ENCODE measurements around the gene HOMER2. TPM values are rescaled to one million over a fixed set of nuclear protein-coding genes. Genes with fewer than 3 reads are reported as not detected.

The HOMER2 gene
- total and polyA plus RNA-seq, 2 of the 4 experiments (the other 2 are of a cell fraction) = 0.54 to 0.79 TPM

DNA sequence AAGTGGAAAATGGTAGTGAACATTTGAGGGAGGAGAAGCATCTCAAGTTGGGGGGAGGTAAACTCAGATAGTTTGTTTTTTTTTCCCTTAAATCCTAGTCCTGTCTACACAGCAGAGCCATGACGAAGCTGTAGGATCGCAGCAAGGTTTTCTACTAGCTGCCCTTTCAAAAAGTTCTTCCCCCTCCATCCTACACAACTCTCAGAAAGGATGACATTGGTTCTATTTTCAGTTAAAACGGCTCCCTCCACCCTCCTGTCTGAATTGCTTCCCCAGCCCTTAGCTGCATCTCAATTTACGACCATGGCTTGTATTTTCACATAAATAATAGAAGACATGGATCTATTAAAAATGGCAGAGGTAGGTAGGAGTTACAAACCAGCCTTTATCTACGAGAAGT, 2.2 kb downstream of the HOMER2 start:
- no peak overlapping the region for H3K56ac ChIP-seq (ENCODE audit: extremely low read depth, insufficient read depth, low read length)
- H3K9ac ChIP-seq (ENCODE audit: low read depth, low read length) = no peak overlapping the region
- H2AK9ac ChIP-seq (replicated peaks; ENCODE audit: low read depth, low read length, poor library complexity) = no peak overlapping the region
- ChIA-PET POLR2A (ENCODE audit: unreplicated experiment) (no interaction called here), CTCF (no interaction called here)
- H3K18ac ChIP-seq (ENCODE audit: low read depth, low read length) = no peak overlapping the region
- H2AFZ ChIP-seq (replicated peaks; ENCODE audit: low read length, poor library complexity) = no peak overlapping the region
- BruUV-seq (replicated peaks) = no TSS peak
- no peak overlapping the region for H3K4ac ChIP-seq (ENCODE audit: low read depth, low read length)
- H2BK5ac ChIP-seq (ENCODE audit: low read depth, low read length, poor library complexity, severe bottlenecking) = no peak overlapping the region
- in situ Hi-C loops (cut with MboI; ENCODE audit: low sequenced_read_pairs) = no loop called here
- H2BK20ac ChIP-seq (ENCODE audit: low read depth, low read length) = no peak overlapping the region
- H3K4me2 ChIP-seq (ENCODE audit: low read depth, low read length) = no peak overlapping the region
- TF ChIP-seq SMC3 (IDR thresholded peaks at IDR 0.05; ENCODE audit: low read depth, low read length) = no peak
- TF ChIP-seq, protein P1, sequence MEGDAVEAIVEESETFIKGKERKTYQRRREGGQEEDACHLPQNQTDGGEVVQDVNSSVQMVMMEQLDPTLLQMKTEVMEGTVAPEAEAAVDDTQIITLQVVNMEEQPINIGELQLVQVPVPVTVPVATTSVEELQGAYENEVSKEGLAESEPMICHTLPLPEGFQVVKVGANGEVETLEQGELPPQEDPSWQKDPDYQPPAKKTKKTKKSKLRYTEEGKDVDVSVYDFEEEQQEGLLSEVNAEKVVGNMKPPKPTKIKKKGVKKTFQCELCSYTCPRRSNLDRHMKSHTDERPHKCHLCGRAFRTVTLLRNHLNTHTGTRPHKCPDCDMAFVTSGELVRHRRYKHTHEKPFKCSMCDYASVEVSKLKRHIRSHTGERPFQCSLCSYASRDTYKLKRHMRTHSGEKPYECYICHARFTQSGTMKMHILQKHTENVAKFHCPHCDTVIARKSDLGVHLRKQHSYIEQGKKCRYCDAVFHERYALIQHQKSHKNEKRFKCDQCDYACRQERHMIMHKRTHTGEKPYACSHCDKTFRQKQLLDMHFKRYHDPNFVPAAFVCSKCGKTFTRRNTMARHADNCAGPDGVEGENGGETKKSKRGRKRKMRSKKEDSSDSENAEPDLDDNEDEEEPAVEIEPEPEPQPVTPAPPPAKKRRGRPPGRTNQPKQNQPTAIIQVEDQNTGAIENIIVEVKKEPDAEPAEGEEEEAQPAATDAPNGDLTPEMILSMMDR (conservative IDR thresholded peaks at IDR 0.05; ENCODE audit: low read depth, low read length) = no peak
- TF ChIP-seq CEBPB (IDR thresholded peaks at IDR 0.05; ENCODE audit: low read depth, low read length) = no peak
- TF ChIP-seq, protein P2, sequence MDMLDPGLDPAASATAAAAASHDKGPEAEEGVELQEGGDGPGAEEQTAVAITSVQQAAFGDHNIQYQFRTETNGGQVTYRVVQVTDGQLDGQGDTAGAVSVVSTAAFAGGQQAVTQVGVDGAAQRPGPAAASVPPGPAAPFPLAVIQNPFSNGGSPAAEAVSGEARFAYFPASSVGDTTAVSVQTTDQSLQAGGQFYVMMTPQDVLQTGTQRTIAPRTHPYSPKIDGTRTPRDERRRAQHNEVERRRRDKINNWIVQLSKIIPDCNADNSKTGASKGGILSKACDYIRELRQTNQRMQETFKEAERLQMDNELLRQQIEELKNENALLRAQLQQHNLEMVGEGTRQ (IDR thresholded peaks at IDR 0.05; ENCODE audit: low read depth, low read length) = no peak
- no peak for TF ChIP-seq CHD1 (IDR thresholded peaks at IDR 0.05; ENCODE audit: low read depth, low read length)
- no peak for TF ChIP-seq RFX5 (IDR thresholded peaks at IDR 0.05; ENCODE audit: low read depth, low read length)
- no peak for TF ChIP-seq NFE2L2 (IDR thresholded peaks at IDR 0.05; ENCODE audit: low read depth, low read length)
- no peak overlapping the region for H2BK120ac ChIP-seq (ENCODE audit: low read depth, low read length)
- no peaks in the 10 kb centered on the region for H3K79me1 ChIP-seq (ENCODE audit: low read depth in 1 of 2, low read length in 2 of 2)
- intact Hi-C loops (cut with micrococcal nuclease) = loop anchor here (10.0 kb wide), 1 partner anchor 95 kb away; no protein-coding TSS in a partner anchor
- H3K9me1 ChIP-seq (ENCODE audit: insufficient read depth, low read length) = no peaks in the 10 kb centered on the region; the same call in 1 of the 2 replicates
- H4K5ac ChIP-seq (ENCODE audit: low read depth, low read length) = no peak overlapping the region
- no peaks in the 10 kb centered on the region for H3K9me3 ChIP-seq (ENCODE audit: control insufficient read depth, insufficient read depth, low read length)
- H3K27me3 ChIP-seq (ENCODE audit: control insufficient read depth, insufficient read depth, low read length) = peaks cover 26% of the 10 kb centered on the region
- no peaks in the 10 kb centered on the region for H4K20me1 ChIP-seq (ENCODE audit: insufficient read depth, low read length)
- no peak overlapping the region for H4K91ac ChIP-seq (ENCODE audit: insufficient read depth, low read depth, low read length)
- DNase-seq (no peak), ATAC-seq (ENCODE audit: low read depth) (no peak)
- no peak overlapping the region for H3K4me3 ChIP-seq (ENCODE audit: insufficient read depth, low read depth, low read length)
- no peaks in the 10 kb centered on the region for H3K4me1 ChIP-seq (ENCODE audit: control insufficient read depth, insufficient read depth, low read length)
- H3K27ac ChIP-seq (ENCODE audit: insufficient read depth, low read length) = no peak overlapping the region
- WGBS, 2 experiments (ENCODE audit: extremely low coverage in 2 of 2, insufficient read length in 1 of 2) = no CpG with 5 or more reads among the region's 5 CpGs
- no peak overlapping the region for H2BK15ac ChIP-seq (ENCODE audit: low read depth, low read length)
- dilution Hi-C loops (cut with HindIII; ENCODE audit: low sequenced_read_pairs, unreplicated experiment) = no loop called here
- no peak overlapping the region for H3K23ac ChIP-seq (ENCODE audit: low read depth, low read length)
- H3K36me3 ChIP-seq (ENCODE audit: control insufficient read depth, insufficient read depth, low read length) = no peaks in the 10 kb centered on the region
- H4K8ac ChIP-seq (ENCODE audit: low read depth in 2 of 2, low read length in 2 of 2) = no peak overlapping the region
- H3K14ac ChIP-seq (replicated peaks; ENCODE audit: low read depth, low read length) = no peak overlapping the region
- no peak overlapping the region for H2AK5ac ChIP-seq (ENCODE audit: low read depth, low read length)
